Breast epithelium (tissue), 4 donors: Measurements from ENCODE around the gene VAV3. TPM values are rescaled to one million over a fixed set of nuclear protein-coding genes. Genes with fewer than 3 reads are reported as not detected.

Experiments used
- DNase-seq, 2 donors: peaks; one replicate each; pipeline ENCODE4 v3.0.0-alpha.2; 2019; ENCODE audit warnings: low spot score in 2 of 2
- H3K27ac ChIP-seq, 2 donors: fragments of 200-600 bp; sonication (generic) in 1 of 2; one replicate each; pipeline ENCODE4 v1.5.1; 2016 to 2019; ENCODE audit warnings: mild to moderate bottlenecking in 1 of 2
- H3K27me3 ChIP-seq, 2 donors: fragments of 200-600 bp; sonication (generic) in 1 of 2; one replicate each; pipeline versions ENCODE4 v1.5.1 to v1.6.0; 2017 to 2019; ENCODE audit warnings: control low read depth in 1 of 2, mild to moderate bottlenecking in 1 of 2
- H3K36me3 ChIP-seq: fragments of 200-600 bp; one replicate; pipeline ENCODE4 v1.5.1; 2019
- H3K4me1 ChIP-seq, 2 donors: fragments of 200-600 bp; sonication (generic); one replicate each; pipeline ENCODE4 v1.5.1; 2016 to 2019; ENCODE audit warnings: control low read depth in 1 of 2
- H3K4me3 ChIP-seq, 3 donors: fragments of 200-600 bp; sonication (generic); 1 replicate in 2 of 3; 2 replicates in 1 of 3; pipeline ENCODE4 v1.5.1; 2016 to 2019; ENCODE audit warnings: mild to moderate bottlenecking in 3 of 3, moderate library complexity in 2 of 3
- H3K9me3 ChIP-seq, 2 donors: fragments of 200-600 bp; sonication (generic) in 1 of 2; one replicate each; pipeline ENCODE4 v1.5.1; 2016 to 2019; ENCODE audit warnings: control low read depth in 1 of 2
- CTCF ChIP-seq, 3 donors: fragments of 450-650 bp; IDR thresholded peaks; one replicate each; pipeline ENCODE4 v1.5.1; 2016 to 2017; ENCODE audit warnings: antibody characterized with exemption in 3 of 3, mild to moderate bottlenecking in 3 of 3, moderate library complexity in 3 of 3
- POLR2A ChIP-seq: fragments of 450-650 bp; IDR thresholded peaks from one replicate; pipeline ENCODE4 v1.6.1; 2016; ENCODE audit warnings: antibody characterized with exemption, mild to moderate bottlenecking, moderate library complexity
- POLR2AphosphoS5 ChIP-seq, 3 donors: sonication (generic); formaldehyde crosslinking; IDR thresholded peaks; one replicate each; pipeline ENCODE4 v1.6.1; 2017; ENCODE audit warnings: antibody characterized with exemption in 3 of 3
- intact Hi-C: fragments of 100-400 bp; cut with DNase I; formaldehyde crosslinking; loops from one replicate; pipeline ENCODE4 v1.15.1; 2023; ENCODE audit warnings: low total_unique reads
- total RNA-seq, 3 donors: library from RNA; depleted of rRNA; stranded (reverse); fragments of >200 nt; gene quantifications; one replicate each; pipeline ENCODE4 v1.1.0, GENCODE V29; 2016

The VAV3 gene
- total RNA-seq, 3 donors from 2014 or later, result 8.0 to 153 (median 113) TPM

GRCh38 chr1:107794571-107794970 is 170.4 kb downstream of the VAV3 start:
- no peak for TF ChIP-seq POLR2AphosphoS5 (IDR thresholded peaks at IDR 0.05)
- Histone ChIP-seq H3K27me3 (no peaks in the 10 kb centered on the region), H3K4me1 (no peaks in the 10 kb centered on the region), H3K4me3 (no peak overlapping the region), H3K27ac (no peak overlapping the region), H3K36me3 (no peaks in the 10 kb centered on the region), H3K9me3 (no peaks in the 10 kb centered on the region)
- intact Hi-C loops, result no loop called here
- DNase-seq, result no peak

GRCh38 chr1:107793896-107794453 is 171.0 kb downstream of the VAV3 start:
- no peak for DNase-seq
- Histone ChIP-seq H3K36me3 (no peaks in the 10 kb centered on the region), H3K4me1 (no peaks in the 10 kb centered on the region), H3K27ac (no peak overlapping the region), H3K4me3 (no peak overlapping the region), H3K27me3 (no peaks in the 10 kb centered on the region), H3K9me3 (no peaks in the 10 kb centered on the region)
- no peak for TF ChIP-seq CTCF (IDR thresholded peaks at IDR 0.05)
- TF ChIP-seq POLR2A, result no peak
- TF ChIP-seq POLR2AphosphoS5 (IDR thresholded peaks at IDR 0.05), result no peak
- intact Hi-C loops, result no loop called here

- no peak for DNase-seq
- no peak overlapping the region for H3K27ac ChIP-seq
- no peak overlapping the region for H3K4me3 ChIP-seq
- H3K9me3 ChIP-seq, result no peaks in the 10 kb centered on the region
- intact Hi-C loops, result no loop called here
- no peaks in the 10 kb centered on the region for H3K27me3 ChIP-seq
- H3K36me3 ChIP-seq, result no peaks in the 10 kb centered on the region
- H3K4me1 ChIP-seq, result peaks cover 0 to 4% of the 10 kb centered on the region in 2 donors
- TF ChIP-seq POLR2A (no peak), CTCF (IDR thresholded peaks at IDR 0.05) (no peak), POLR2AphosphoS5 (IDR thresholded peaks at IDR 0.05) (no peak)
Measured at GRCh38 chr1:107791348-107791747, 173.6 kb downstream of the VAV3 start.

- Histone ChIP-seq H3K4me1 (peaks cover 0 to 4% of the 10 kb centered on the region in 2 donors), H3K36me3 (no peaks in the 10 kb centered on the region), H3K27ac (no peak overlapping the region), H3K27me3 (no peaks in the 10 kb centered on the region), H3K9me3 (no peaks in the 10 kb centered on the region), H3K4me3 (no peak overlapping the region)
- TF ChIP-seq POLR2AphosphoS5 (IDR thresholded peaks at IDR 0.05), result no peak
- TF ChIP-seq POLR2A, result no peak
- no peak for TF ChIP-seq CTCF (IDR thresholded peaks at IDR 0.05)
- intact Hi-C loops, result no loop called here
- no peak for DNase-seq
Measured at GRCh38 chr1:107789817-107790524, 175.0 kb downstream of the VAV3 start.

GRCh38 chr1:107788206-107789202 is 176.5 kb downstream of the VAV3 start:
- Histone ChIP-seq H3K9me3 (no peaks in the 10 kb centered on the region), H3K4me1 (peaks cover 0 to 4% of the 10 kb centered on the region in 2 donors), H3K27me3 (no peaks in the 10 kb centered on the region), H3K27ac (no peak overlapping the region), H3K4me3 (peak overlapping the region in 1 of 3 donors; percentile 5), H3K36me3 (no peaks in the 10 kb centered on the region)
- DNase-seq, result no peak
- intact Hi-C loops, result no loop called here
- TF ChIP-seq POLR2AphosphoS5 (IDR thresholded peaks at IDR 0.05) (no peak), POLR2A (no peak)
